Activated CD4-positive, alpha-beta T cell treated with anti-CD3 and anti-CD28 coated beads, Interleukin-2, amount 50 U/mL, for 1 hour (primary cell): ENCODE results near the gene ADCY10.
"Not testable (repeated sequence)": the region's sequence is repeated elsewhere in the genome, so short reads cannot be mapped to it uniquely, and the experiment has no call there.

Experiments used
- DNase-seq: peaks from one replicate; pipeline ENCODE4 v3.0.0-alpha.2; 2020

The ADCY10 gene

GRCh38 chr1:167927046-167927754, 13.3 kb upstream of the ADCY10 start:
- no peak for DNase-seq

DNA sequence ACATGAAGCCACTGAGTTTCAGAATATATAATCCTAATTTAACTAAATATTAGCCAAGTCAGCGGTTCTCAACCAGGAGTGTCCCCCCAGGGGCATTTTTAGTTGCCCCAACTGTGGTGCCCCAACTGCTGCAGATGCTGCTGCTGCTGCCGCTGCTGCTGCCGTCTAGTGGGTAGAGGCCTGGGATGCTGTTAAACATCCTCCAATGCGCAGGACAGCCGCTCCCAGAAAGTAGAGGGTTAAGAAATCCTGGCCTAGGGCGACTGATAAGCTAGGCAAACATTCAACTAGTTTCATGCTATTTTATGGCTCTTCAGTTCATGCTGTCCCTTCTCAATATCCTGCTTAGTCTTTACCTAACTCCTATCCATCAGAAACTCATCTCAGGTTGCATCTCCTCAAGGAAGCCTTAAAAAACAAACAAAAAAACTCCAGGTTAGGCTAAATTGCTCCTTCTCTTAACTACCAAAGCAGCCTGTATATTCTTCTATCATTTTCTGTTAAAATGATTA, 12.6 kb upstream of the ADCY10 start:
- DNase-seq, result no peak

DNA sequence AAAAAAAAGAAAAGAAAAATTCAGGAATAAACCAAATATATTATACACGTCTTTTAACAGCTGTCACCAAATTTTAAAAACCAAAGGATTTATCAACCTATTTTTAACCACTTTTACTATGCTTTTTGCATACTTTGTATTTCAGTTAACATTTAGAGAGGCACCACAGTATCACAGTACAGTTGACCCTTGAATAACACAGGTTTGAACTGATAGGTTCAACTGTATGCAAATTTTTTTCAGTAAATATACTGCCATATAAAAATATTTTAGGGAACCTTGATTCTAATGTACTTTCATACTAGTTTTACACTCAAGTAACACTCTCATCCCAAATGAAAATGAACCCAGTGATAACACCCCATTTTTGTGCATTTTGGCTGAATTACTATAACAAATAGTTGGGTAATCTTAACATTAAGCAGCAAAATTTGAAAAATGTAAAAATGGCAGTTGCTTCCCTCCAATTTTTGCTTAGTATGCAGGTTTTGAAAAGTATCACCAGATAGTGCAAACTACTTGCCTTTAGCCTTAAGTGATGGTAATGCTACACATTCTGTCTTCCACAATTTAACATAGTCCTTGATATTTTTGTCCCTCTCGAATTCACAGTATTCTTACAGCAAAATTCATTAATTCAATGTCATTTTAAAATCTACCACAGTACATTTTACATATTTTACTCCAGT, 10.8 kb upstream of the ADCY10 start:
- DNase-seq, result no peak

GRCh38 chr1:167924102-167924501, 10.2 kb upstream of the ADCY10 start:
- no peak for DNase-seq

DNA sequence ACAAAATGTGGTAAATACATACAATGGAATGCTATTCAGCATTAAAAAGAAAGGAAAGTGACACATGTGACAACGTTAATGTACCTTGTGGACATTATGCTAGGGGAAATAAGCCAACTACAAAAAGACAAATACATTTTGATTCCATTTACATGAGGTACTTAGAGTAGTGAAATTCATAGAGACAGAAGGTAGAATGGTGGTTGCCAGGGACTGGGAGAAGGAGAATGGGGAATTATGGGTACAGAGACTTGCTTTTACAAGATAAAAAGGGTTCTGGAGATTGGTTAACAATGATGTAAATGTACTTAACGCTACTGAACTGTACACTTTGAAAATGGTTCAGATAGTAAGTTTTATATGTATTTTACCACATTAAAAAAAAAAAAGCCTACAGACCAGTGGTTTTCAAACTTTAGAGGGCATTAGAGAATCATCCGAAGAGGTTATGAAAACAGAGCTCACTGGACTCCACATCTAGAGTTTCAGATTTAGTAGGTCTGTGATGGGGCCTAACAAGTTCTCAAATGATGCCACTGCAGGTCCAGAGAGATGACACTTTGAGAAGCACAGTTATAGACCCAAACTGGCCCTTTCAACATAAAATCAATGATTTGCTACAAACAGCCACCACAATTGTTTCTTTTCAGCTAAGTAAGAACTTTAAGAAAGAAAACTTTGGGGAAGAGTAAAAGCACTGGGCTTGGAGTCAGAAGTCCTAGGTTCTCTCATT, 9.6 kb upstream of the ADCY10 start:
- DNase-seq, result no peak

- DNase-seq, result no peak
These were observed 8.7 kb upstream of the ADCY10 start for GRCh38 chr1:167922611-167923074.

DNA sequence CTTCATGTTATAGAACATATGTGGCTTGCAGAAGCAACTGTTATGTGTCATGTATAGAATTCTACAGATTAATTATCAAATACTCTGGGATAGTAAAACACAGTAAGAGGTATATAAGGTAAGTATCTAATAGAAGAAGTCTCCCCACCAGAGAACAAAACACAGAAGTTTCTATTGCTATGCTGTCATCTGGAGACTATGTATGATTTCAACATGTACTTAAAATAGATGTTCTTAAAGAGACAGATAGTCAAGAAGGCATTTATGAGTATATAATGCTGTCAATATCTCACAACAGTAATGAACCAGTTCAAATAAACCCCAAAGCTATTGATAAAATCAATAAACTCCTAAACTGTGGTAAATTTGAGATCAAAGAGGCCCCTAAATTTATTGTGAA, 8.1 kb upstream of the ADCY10 start:
- no peak for DNase-seq

GRCh38 chr1:167916766-167917511, 3.0 kb upstream of the ADCY10 start:
- DNase-seq, result no peak

GRCh38 chr1:167915569-167915968, 1.6 kb upstream of the ADCY10 start:
- no peak for DNase-seq

GRCh38 chr1:167912294-167912693, 1.6 kb downstream of the ADCY10 start:
- DNase-seq, result no peak

DNA sequence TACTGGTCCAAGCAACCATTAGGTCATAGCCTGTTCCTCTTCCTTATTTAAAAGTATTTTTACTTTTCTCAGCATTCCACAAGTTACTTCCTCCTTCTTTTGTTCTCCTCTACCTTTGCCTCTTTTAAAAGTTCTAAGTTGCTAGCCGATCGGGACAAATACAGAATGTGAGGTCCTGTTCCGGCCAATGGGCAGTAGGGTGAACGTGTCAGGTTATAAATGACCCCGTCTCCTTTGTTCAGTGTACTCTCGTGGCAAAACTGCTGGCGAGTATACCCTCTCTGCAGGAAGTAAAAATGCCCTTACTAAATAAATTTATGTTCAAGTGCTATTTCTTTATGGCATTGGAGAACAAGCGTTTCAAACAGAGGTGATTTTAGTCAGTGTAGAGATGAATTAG, 2.5 kb downstream of the ADCY10 start:
- no peak for DNase-seq

DNA sequence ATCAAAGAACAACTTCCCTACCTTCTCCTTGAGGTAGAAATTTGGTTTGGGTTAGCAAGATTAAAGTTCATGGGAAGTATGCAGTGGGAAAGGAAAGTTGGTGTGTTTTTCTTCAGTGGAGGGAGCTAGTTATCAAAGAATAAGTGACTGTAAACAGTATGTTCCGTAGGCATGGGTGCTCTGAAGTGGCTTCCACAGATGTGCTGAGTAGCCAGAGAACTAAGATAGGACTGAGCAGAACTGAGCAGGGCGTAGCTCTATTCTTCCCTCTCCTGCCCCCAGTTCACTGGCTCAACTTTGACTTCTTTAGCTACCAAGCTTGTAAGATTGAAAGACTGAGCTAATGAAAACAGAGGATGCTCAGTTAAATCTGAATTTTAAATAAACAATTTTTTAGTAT, 3.4 kb downstream of the ADCY10 start:
- no peak for DNase-seq

- DNase-seq, result no peak
These were observed 4.2 kb downstream of the ADCY10 start for GRCh38 chr1:167909691-167910180.

DNA sequence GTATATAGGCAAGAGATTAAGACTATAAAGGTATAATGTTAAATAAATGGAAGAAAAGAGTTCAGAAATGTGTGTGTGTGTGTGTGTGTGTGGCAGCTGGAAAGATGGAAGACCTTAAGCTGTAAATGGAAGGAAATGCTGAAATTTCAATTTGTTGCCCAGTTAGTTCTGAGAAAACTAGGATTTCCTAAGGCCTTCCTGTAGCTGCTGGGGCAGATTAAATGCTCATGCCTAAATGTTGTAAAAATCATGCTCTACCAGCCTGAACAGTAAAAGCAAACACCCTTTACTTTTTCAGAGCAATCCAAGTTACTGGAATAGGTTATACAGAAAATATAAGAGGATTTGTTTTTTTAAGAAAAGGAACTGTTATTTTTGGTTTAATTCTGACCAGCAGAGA, 8.3 kb downstream of the ADCY10 start:
- no peak for DNase-seq

DNA sequence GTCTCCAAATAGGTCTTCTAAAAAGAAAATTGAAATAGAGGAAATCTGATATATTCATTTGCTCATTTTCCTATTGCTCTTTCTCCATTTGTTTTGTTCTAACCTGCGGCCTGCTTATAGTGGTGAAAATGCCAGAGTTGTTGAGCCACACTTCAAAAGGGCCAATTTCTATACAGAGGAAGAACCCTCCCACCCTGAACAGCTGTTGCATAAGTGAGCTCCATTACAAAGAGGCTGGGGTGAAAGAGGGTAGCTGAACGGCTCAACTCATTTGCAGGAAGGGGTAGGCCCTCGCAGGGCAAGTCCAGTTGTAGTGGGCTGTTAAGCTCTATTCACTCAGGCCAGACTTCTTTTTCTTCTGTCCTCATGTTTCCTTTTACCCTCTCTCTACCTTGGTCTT, 8.8 kb downstream of the ADCY10 start:
- no peak for DNase-seq

GRCh38 chr1:167904652-167905130, 9.2 kb downstream of the ADCY10 start:
- DNase-seq, result no peak

- no peak for DNase-seq
These were observed 13.0 kb downstream of the ADCY10 start for GRCh38 chr1:167900907-167901306.

DNA sequence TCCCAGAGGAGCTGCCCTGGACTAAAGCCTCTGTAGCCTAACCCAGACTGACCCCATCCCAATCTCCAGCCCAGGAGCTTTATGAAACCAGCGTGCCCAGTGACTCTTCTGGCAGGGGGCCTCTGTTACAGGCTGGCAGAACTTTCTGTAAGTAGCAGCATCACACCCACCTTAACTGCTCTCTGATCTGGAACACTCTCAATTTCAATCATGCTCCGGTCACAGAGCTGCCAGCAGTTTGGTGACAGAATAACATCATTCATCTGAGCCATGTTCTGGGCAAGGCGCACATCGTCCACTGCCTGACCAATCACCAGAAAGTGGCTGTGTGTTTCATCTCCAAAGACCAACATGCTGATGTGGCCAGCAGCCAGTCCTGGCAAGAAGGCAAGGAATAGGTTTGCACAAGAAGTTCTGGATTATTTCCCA, 14.7 kb downstream of the ADCY10 start:
- no peak for DNase-seq

DNA sequence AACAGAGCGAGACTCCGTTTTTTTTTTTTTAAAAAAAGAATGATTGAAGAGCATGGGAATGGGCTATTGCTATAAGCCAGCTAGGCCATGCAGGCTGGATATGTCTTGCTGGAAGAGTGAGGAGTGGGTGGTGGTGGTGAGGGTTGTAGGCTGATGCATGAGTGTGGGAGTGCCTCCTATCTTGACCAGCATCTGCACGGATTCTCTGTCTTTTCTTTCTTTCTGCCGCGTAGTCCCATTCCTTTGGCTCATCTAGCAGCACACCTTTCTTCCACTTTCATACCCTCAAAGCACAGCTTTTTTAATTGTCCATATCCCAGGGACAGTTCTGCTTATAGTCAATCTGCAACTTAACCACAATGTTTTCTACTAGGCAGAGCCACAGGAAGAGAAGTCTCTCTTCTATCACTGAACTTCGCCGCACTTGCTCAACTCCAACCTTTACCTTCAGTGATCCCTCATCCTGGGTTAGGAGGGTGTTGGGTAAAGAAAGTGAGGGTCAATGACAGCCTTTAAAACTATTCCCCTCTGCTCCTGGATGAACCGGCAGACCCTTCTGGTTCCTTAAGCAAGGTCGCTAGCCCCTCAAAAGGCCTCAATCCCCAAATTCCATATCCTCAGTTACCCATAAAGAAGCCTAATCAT, 15.2 kb downstream of the ADCY10 start:
- DNase-seq, result no peak

DNA sequence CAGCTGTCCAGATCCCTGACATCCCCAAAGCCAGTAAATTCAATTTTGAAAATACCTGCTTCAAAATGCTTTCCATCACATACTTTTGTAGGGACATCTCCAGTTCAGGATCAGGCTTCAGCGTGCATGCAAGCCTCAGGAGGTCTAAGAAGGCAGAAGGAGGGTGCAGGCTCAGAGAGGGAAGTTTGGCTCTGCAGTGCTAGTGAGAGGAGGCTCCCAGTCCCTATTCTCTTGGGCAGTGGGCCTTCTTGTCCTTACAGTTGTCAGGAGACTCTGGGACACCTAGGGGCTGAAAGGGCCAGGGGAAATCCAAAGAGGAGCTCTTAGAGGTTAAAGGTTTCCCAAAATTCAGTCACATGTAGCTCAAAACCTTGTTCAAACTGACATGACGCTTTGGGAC, 20.1 kb downstream of the ADCY10 start:
- DNase-seq, result no peak

DNA sequence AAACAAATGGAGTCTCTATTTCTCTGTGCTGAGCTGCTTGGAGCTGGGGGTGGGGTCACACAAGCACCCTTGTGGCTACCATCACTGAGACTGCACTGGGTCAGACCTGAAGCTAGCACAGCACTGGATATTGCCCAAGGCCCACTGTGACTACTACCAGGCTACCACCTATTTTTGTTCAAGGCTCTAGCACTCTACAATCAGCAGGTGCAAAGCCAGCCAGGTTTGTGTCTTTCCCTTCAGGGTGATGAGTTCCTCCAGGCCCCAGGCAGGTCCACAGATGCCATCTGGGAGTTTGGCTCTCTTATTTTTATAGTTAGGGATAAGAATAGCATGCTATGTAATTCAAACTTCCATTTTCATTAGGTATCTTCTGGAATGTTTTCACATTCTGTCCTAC, 23.5 kb downstream of the ADCY10 start:
- DNase-seq, result no peak

DNA sequence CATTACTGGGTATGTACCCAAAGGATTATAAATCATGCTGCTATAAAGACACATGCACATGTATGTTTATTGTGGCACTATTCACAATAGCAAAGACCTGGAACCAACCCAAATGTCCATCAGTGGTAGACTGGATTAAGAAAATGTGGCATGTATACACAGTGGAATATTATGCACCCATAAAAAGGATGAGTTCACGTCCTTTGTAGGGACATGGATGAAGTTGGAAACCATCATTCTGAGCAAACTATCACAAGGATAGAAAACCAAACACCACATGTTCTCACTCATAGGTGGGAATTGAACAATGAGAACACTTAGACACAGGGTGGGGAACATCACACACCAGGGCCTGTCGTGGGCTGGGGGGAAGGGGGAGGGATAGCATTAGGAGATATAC, 26.7 kb downstream of the ADCY10 start:
- not testable (repeated sequence) for DNase-seq
